GM23338 (cell line): ENCODE results near the gene FAM25C.
"Not testable (repeated sequence)": the region's sequence is repeated elsewhere in the genome, so short reads cannot be mapped to it uniquely, and the experiment has no call there.

ENCODE experiments used
- CREB1 ChIP-seq: fragments of 250-450 bp; sonication (Bioruptor Pico); IDR thresholded peaks from 2 replicates; pipeline ENCODE4 v1.5.0; 2020; ENCODE audit warnings: low read depth, mild to moderate bottlenecking, moderate library complexity
- CTCF ChIP-seq, 2 experiments: fragments of 200-600 bp in 1 of 2; sonication (generic) in 1 of 2; conservative IDR thresholded peaks; 2 replicates each; pipeline versions ENCODE4 v1.5.1 to v1.6.1; 2016 to 2017; ENCODE audit warnings: antibody characterized with exemption in 2 of 2, low read depth in 2 of 2, mild to moderate bottlenecking in 2 of 2, moderate library complexity in 1 of 2
- EZH2 ChIP-seq: fragments of 200-600 bp; sonication (generic); IDR thresholded peaks from one replicate; pipeline ENCODE4 v1.8.0; 2017; ENCODE audit warnings: antibody characterized with exemption, mild to moderate bottlenecking, low read depth; ENCODE audit not compliant: unreplicated experiment
- EZH2phosphoT487 ChIP-seq: fragments of 200-600 bp; sonication (generic); IDR thresholded peaks from one replicate; pipeline ENCODE4 v1.8.1; 2018; ENCODE audit warnings: antibody characterized with exemption; ENCODE audit not compliant: unreplicated experiment
- ZNF114 ChIP-seq: fragments of 250-450 bp; sonication (Bioruptor Pico); IDR thresholded peaks from 2 replicates; pipeline ENCODE4 v1.5.0; 2020; ENCODE audit warnings: mild to moderate bottlenecking, moderate library complexity
- TF ChIP-seq, protein P1 (sequence below): IDR thresholded peaks from one replicate; pipeline ENCODE4 v1.6.1; 2018; ENCODE audit warnings: antibody characterized with exemption; ENCODE audit not compliant: unreplicated experiment
- TF ChIP-seq, protein P2 (sequence below): IDR thresholded peaks from 2 replicates; pipeline ENCODE4 v1.6.1; 2016; ENCODE audit warnings: antibody characterized with exemption

DNA sequence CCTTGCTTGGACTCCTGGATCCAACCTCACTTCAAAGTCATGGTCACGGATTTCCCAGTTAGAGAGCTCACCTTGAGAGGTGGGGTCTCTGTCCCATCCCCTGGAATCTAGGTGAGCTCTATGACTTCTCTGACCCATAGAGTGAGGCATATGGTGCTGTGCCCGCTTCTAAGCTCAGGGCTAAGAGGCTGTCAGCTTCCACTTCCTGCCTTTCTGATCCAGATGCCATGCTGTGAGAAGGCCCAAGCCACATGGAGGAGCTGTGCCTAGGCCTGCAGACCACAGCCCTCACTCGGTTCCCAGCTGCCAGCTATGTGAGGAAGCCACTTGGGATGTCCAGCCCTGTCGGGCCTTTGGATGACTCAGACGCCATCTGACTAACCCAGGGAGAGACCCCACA, 39.9 kb downstream of the FAM25C start:
- TF ChIP-seq, protein P1, sequence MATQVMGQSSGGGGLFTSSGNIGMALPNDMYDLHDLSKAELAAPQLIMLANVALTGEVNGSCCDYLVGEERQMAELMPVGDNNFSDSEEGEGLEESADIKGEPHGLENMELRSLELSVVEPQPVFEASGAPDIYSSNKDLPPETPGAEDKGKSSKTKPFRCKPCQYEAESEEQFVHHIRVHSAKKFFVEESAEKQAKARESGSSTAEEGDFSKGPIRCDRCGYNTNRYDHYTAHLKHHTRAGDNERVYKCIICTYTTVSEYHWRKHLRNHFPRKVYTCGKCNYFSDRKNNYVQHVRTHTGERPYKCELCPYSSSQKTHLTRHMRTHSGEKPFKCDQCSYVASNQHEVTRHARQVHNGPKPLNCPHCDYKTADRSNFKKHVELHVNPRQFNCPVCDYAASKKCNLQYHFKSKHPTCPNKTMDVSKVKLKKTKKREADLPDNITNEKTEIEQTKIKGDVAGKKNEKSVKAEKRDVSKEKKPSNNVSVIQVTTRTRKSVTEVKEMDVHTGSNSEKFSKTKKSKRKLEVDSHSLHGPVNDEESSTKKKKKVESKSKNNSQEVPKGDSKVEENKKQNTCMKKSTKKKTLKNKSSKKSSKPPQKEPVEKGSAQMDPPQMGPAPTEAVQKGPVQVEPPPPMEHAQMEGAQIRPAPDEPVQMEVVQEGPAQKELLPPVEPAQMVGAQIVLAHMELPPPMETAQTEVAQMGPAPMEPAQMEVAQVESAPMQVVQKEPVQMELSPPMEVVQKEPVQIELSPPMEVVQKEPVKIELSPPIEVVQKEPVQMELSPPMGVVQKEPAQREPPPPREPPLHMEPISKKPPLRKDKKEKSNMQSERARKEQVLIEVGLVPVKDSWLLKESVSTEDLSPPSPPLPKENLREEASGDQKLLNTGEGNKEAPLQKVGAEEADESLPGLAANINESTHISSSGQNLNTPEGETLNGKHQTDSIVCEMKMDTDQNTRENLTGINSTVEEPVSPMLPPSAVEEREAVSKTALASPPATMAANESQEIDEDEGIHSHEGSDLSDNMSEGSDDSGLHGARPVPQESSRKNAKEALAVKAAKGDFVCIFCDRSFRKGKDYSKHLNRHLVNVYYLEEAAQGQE = not testable (repeated sequence)
- not testable (repeated sequence) for TF ChIP-seq CTCF (conservative IDR thresholded peaks at IDR 0.05; ENCODE audit: low read depth in 2 of 2); ZNF114 (CRISPR knock-in tag); CREB1 (CRISPR knock-in tag); EZH2; EZH2phosphoT487
- TF ChIP-seq, protein P2, sequence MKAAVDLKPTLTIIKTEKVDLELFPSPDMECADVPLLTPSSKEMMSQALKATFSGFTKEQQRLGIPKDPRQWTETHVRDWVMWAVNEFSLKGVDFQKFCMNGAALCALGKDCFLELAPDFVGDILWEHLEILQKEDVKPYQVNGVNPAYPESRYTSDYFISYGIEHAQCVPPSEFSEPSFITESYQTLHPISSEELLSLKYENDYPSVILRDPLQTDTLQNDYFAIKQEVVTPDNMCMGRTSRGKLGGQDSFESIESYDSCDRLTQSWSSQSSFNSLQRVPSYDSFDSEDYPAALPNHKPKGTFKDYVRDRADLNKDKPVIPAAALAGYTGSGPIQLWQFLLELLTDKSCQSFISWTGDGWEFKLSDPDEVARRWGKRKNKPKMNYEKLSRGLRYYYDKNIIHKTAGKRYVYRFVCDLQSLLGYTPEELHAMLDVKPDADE = not testable (repeated sequence)
